HG02588 (cell line): Measurements from ENCODE around the gene PRAMEF27.
"Not testable (repeated sequence)": the region's sequence is repeated elsewhere in the genome, so short reads cannot be mapped to it uniquely, and the experiment has no call there.

ENCODE experiments used
- ATAC-seq: cut with Tn5 transposase; IDR thresholded peaks from one replicate; pipeline ENCODE4 v1.9.1; 2021; ENCODE audit warnings: mild to moderate bottlenecking, moderate library complexity; ENCODE audit not compliant: unreplicated experiment

The PRAMEF27 gene

GRCh38 chr1:13056475-13056874 lies at the start of gene PRAMEF27:
Gene PRAMEF27, minus strand, starts transcription at chr1:13056575. Its CDS starts 2,916 bp downstream, at chr1:13053659.
- not testable (repeated sequence) for ATAC-seq

GRCh38 chr1:13070474-13070873 lies 14.1 kb upstream of the PRAMEF27 start, which contains the start of gene PRAMEF25:
Gene PRAMEF25, plus strand, starts transcription at chr1:13070774. Its CDS starts 2,920 bp downstream, at chr1:13073694.
- not testable (repeated sequence) for ATAC-seq

GRCh38 chr1:13019846-13020245 lies 36.5 kb downstream of the PRAMEF27 start:
- ATAC-seq, result not testable (repeated sequence)

GRCh38 chr1:13011932-13012331 lies 44.4 kb downstream of the PRAMEF27 start:
- not testable (repeated sequence) for ATAC-seq

GRCh38 chr1:13009348-13009747 lies 47.0 kb downstream of the PRAMEF27 start:
- ATAC-seq, result not testable (repeated sequence)

- ATAC-seq, result not testable (repeated sequence)
Observed at GRCh38 chr1:13005732-13006131, 50.6 kb downstream of the PRAMEF27 start.
